ENCODE data around the gene JCHAIN.
"Not testable (repeated sequence)": the region's sequence is repeated elsewhere in the genome, so short reads cannot be mapped to it uniquely, and the experiment has no call there.

Gene JCHAIN

DNA sequence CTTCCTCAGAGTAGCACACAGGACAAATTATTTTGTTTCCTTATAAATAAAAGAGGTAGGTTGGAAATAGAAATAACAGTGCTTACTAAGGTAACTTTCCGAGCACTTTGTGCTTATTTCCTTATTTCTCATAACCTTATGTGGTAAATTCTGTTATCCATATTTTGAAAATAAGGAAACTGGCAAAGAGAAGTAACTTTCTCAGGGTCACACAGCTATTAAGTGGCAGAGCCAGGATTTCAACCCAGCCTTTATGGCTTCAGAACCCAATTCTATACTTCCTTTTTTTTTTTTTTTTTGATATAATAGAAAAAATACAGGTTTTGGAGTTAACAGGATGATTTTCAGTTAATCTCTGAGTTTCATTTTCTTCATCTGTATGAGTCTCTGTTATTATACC, 25.4 kb upstream of the JCHAIN start:
- H3K27ac ChIP-seq (ENCODE audit: poor library complexity, severe bottlenecking), result no peak overlapping the region
- H3K4me3 ChIP-seq (ENCODE audit: severe bottlenecking), result no peak overlapping the region
- H3K27me3 ChIP-seq (ENCODE audit: insufficient read depth, poor library complexity, severe bottlenecking), result no peaks in the 10 kb centered on the region
- peaks cover 25% of the 10 kb centered on the region for H3K36me3 ChIP-seq (ENCODE audit: low read depth)
- H3K9me3 ChIP-seq (ENCODE audit: severe bottlenecking), result no peaks in the 10 kb centered on the region
- peaks cover 17% of the 10 kb centered on the region for H3K4me1 ChIP-seq (ENCODE audit: insufficient read depth, poor library complexity, severe bottlenecking)
- no peak for DNase-seq (ENCODE audit: low spot score)
- ATAC-seq (ENCODE audit: low read depth), result no peak
- TF ChIP-seq, protein P1, sequence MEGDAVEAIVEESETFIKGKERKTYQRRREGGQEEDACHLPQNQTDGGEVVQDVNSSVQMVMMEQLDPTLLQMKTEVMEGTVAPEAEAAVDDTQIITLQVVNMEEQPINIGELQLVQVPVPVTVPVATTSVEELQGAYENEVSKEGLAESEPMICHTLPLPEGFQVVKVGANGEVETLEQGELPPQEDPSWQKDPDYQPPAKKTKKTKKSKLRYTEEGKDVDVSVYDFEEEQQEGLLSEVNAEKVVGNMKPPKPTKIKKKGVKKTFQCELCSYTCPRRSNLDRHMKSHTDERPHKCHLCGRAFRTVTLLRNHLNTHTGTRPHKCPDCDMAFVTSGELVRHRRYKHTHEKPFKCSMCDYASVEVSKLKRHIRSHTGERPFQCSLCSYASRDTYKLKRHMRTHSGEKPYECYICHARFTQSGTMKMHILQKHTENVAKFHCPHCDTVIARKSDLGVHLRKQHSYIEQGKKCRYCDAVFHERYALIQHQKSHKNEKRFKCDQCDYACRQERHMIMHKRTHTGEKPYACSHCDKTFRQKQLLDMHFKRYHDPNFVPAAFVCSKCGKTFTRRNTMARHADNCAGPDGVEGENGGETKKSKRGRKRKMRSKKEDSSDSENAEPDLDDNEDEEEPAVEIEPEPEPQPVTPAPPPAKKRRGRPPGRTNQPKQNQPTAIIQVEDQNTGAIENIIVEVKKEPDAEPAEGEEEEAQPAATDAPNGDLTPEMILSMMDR (IDR thresholded peaks at IDR 0.05; ENCODE audit: poor library complexity, severe bottlenecking), result no peak

DNA sequence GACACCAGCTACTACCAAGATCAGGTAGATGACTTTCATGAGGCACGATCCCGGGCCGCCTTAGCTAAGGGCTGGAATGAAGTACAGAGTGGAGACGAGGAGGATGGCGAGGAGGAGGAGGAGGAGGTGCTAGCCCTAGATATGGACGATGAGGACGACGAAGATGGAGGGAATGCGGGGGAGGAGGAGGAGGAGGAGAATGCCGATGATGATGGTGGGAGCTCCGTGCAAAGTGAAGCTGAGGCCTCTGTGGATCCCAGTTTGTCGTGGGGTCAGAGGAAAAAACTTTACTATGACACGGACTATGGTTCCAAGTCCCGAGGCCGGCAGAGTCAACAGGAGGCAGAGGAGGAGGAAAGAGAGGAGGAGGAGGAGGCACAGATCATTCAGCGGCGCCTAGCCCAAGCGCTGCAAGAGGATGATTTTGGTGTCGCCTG, 22.5 kb upstream of the JCHAIN start:
- TF ChIP-seq, protein P1 (IDR thresholded peaks at IDR 0.05; ENCODE audit: poor library complexity, severe bottlenecking), result no peak
- Histone ChIP-seq H3K4me3 (ENCODE audit: severe bottlenecking) (peak overlapping the region; percentile 71), H3K4me1 (ENCODE audit: insufficient read depth, poor library complexity, severe bottlenecking) (peaks cover 17% of the 10 kb centered on the region), H3K27me3 (ENCODE audit: insufficient read depth, poor library complexity, severe bottlenecking) (no peaks in the 10 kb centered on the region), H3K9me3 (ENCODE audit: severe bottlenecking) (no peaks in the 10 kb centered on the region), H3K27ac (ENCODE audit: poor library complexity, severe bottlenecking) (peak overlapping the region; percentile 66), H3K36me3 (ENCODE audit: low read depth) (peaks cover 25% of the 10 kb centered on the region)
- no peak for DNase-seq (ENCODE audit: low spot score)
- peak; percentile 1; the same call in 1 of the 3 replicates for ATAC-seq (ENCODE audit: low read depth)

DNA sequence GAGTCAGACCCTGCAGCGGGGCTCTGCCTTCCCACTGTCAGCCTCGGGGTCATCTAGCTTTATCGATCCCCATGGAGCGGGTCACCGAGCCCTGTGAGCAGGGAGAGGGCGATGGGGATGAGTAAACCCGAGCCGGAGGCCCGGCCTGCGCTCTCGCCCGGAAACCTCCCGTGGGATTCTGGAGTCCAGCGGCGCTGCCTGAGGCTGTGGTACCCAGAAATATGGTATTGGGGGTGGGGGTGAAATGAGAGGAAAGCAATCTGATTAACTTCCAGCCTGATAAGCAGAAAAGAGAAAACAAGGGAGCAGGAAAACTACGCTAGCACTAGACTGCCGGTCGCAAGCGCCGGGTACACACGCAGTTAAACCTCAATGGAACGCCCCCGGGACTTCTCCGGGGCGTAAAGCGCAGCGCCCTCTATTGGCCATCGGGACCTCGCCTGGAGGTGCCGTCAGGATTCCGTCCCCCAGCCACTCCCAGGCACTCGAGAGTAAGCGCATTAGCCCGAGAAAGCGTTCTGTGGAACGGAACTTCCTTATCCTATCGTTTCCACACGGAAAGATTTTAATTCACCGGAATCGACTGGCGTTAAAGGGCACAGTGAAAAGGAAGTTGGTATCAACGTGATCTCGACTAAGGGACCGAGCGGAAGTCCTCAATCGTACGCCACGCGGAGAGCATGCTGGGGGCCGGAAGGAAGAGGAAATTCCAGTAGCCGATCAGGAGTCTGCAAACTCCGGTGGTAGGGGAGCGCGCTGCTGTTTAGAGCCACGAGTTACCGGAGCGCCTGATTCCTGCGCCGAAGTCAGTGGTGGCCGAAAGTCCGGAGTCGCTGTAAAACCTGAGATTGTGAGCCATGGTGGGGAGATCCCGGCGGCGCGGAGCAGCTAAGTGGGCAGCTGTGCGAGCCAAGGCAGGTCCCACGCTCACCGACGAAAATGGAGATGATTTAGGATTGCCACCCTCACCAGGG, 21.8 kb upstream of the JCHAIN start, which contains the start of gene UTP3:
TSS of gene UTP3 (plus strand) at position 712 of the 974 bp plus-strand sequence. CDS start at position 858, 146 bp downstream.
- TF ChIP-seq, protein P1 (IDR thresholded peaks at IDR 0.05; ENCODE audit: poor library complexity, severe bottlenecking), result peak; percentile 98
- Histone ChIP-seq H3K27me3 (ENCODE audit: insufficient read depth, poor library complexity, severe bottlenecking) (no peaks in the 10 kb centered on the region), H3K9me3 (ENCODE audit: severe bottlenecking) (no peaks in the 10 kb centered on the region), H3K4me1 (ENCODE audit: insufficient read depth, poor library complexity, severe bottlenecking) (peaks cover 17% of the 10 kb centered on the region), H3K4me3 (ENCODE audit: severe bottlenecking) (peak within 1 kb of the TSS; percentile 71), H3K36me3 (ENCODE audit: low read depth) (peaks cover 25% of the 10 kb centered on the region), H3K27ac (ENCODE audit: poor library complexity, severe bottlenecking) (peak within 1 kb of the TSS; percentile 66)
- ATAC-seq (ENCODE audit: low read depth), result peak; percentile 96
- peak; percentile 91 for DNase-seq (ENCODE audit: low spot score)

DNA sequence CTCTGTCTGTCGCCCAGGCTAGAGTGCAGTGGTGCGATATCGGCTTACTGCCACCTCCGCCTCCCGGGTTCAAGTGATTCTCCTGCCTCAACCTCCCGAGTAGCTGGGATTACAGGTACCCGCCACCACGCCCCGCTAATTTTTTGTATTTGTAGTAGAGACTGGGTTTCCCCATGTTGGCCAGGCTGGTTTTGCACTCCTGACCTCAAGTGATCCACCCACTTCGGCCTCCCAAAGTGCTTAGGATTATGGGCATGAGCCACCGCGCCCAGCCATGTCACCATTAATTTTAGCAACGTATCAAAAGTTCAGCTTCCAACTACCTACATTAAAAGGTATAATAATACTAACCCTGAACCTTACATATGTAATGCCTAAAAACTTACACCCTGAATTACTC, 21.1 kb upstream of the JCHAIN start:
- DNase-seq (ENCODE audit: low spot score) (no peak), ATAC-seq (ENCODE audit: low read depth) (no peak)
- no peaks in the 10 kb centered on the region for H3K27me3 ChIP-seq (ENCODE audit: insufficient read depth, poor library complexity, severe bottlenecking)
- peaks cover 25% of the 10 kb centered on the region for H3K36me3 ChIP-seq (ENCODE audit: low read depth)
- H3K4me3 ChIP-seq (ENCODE audit: severe bottlenecking), result peak overlapping the region; percentile 71
- peaks cover 17% of the 10 kb centered on the region for H3K4me1 ChIP-seq (ENCODE audit: insufficient read depth, poor library complexity, severe bottlenecking)
- TF ChIP-seq, protein P1 (IDR thresholded peaks at IDR 0.05; ENCODE audit: poor library complexity, severe bottlenecking), result no peak
- peak overlapping the region; percentile 66 for H3K27ac ChIP-seq (ENCODE audit: poor library complexity, severe bottlenecking)
- H3K9me3 ChIP-seq (ENCODE audit: severe bottlenecking), result no peaks in the 10 kb centered on the region

DNA sequence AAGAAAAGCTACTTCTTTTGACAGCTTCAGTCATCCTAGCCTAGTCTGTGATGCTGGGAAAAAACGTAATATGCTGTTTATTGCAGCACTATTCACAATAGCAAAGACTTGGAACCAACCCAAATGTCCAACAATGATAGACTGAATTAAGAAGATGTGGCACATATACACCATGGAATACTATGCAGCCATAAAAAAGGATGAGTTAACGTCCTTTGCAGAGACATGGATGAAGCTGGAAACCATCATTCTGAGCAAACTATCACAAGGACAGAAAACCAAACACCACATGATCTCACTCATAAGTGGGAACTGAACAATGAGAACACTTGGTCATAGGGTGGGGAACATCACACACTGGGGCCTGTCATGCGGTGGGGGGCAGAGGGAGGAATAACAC, 15.8 kb upstream of the JCHAIN start:
- not testable (repeated sequence) for ATAC-seq (ENCODE audit: low read depth); H3K27ac ChIP-seq (ENCODE audit: poor library complexity, severe bottlenecking); DNase-seq (ENCODE audit: low spot score); H3K4me1 ChIP-seq (ENCODE audit: insufficient read depth, poor library complexity, severe bottlenecking); H3K4me3 ChIP-seq (ENCODE audit: severe bottlenecking); H3K9me3 ChIP-seq (ENCODE audit: severe bottlenecking); H3K27me3 ChIP-seq (ENCODE audit: insufficient read depth, poor library complexity, severe bottlenecking); H3K36me3 ChIP-seq (ENCODE audit: low read depth)

Data from RWPE2 (cell line).